OCI-LY1 (cell line): ENCODE data around the gene FALEC.

ENCODE experiments used
- H2AFZ ChIP-seq: fragments of 200-600 bp; sonication (generic), shearing (Covaris generic); 2 replicates; pipeline ENCODE4 v1.6.0; 2014; ENCODE audit warnings: antibody characterized with exemption, mild to moderate bottlenecking, low read length
- H3F3A ChIP-seq: fragments of 200-600 bp; sonication (generic), shearing (Covaris generic); 2 replicates; pipeline ENCODE4 v1.6.0; 2014; ENCODE audit warnings: mild to moderate bottlenecking, antibody characterized with exemption, low read length, moderate library complexity; ENCODE audit not compliant: insufficient read depth
- H3K27ac ChIP-seq: fragments of 200-600 bp; sonication (generic); 2 replicates; pipeline ENCODE4 v1.5.1; 2014; ENCODE audit warnings: low read length, mixed run types, mild to moderate bottlenecking, low read depth; ENCODE audit not compliant: poor library complexity, severe bottlenecking
- H3K27me3 ChIP-seq: fragments of 200-600 bp; sonication (generic); 2 replicates; pipeline ENCODE4 v1.6.0; 2014; ENCODE audit warnings: antibody characterized with exemption, mild to moderate bottlenecking, low read length, moderate library complexity; ENCODE audit not compliant: insufficient read depth
- H3K36me3 ChIP-seq: fragments of 200-600 bp; sonication (generic); 2 replicates; pipeline ENCODE4 v1.6.1; 2014; ENCODE audit warnings: mild to moderate bottlenecking, antibody characterized with exemption, low read length, moderate library complexity, mixed read lengths; ENCODE audit not compliant: insufficient read depth
- H3K4me1 ChIP-seq: fragments of 200-600 bp; sonication (generic); 2 replicates; pipeline ENCODE4 v1.5.1; 2014; ENCODE audit warnings: mild to moderate bottlenecking, low read length, moderate library complexity; ENCODE audit not compliant: insufficient read depth, severe bottlenecking
- H3K4me2 ChIP-seq: fragments of 200-600 bp; sonication (generic), shearing (Covaris generic); 2 replicates; pipeline ENCODE4 v1.6.1; 2014; ENCODE audit warnings: low read length
- H3K4me3 ChIP-seq: fragments of 200-600 bp; sonication (generic); 2 replicates; pipeline ENCODE4 v1.5.1; 2014; ENCODE audit warnings: low read length, low read depth, mild to moderate bottlenecking, mixed read lengths; ENCODE audit not compliant: poor library complexity, severe bottlenecking
- H3K79me2 ChIP-seq: fragments of 200-600 bp; shearing (Covaris generic); 2 replicates; pipeline ENCODE4 v1.6.1; 2016; ENCODE audit warnings: mixed run types, low read length, mixed read lengths; ENCODE audit not compliant: insufficient read depth
- H3K9ac ChIP-seq: fragments of 200-600 bp; sonication (generic), shearing (Covaris generic); 2 replicates; pipeline ENCODE4 v1.6.1; 2014; ENCODE audit warnings: mild to moderate bottlenecking, low read length, mixed read lengths
- H3K9me2 ChIP-seq: fragments of 200-600 bp; sonication (generic), shearing (Covaris generic); 2 replicates; pipeline ENCODE4 v1.6.1; 2014; ENCODE audit warnings: low read depth, mild to moderate bottlenecking, low read length, mixed read lengths
- H3K9me3 ChIP-seq: fragments of 200-600 bp; shearing (Covaris generic); 2 replicates; pipeline ENCODE4 v1.6.1; 2014; ENCODE audit warnings: low read length, mixed read lengths
- H4K20me1 ChIP-seq: fragments of 200-600 bp; sonication (generic), shearing (Covaris generic); 2 replicates; pipeline ENCODE4 v1.6.0; 2016; ENCODE audit warnings: mild to moderate bottlenecking, low read length; ENCODE audit not compliant: insufficient read depth
- CTCF ChIP-seq: fragments of 200-600 bp; sonication (generic), shearing (Covaris generic); IDR thresholded peaks from 2 replicates; pipeline ENCODE4 v1.5.1; 2017; ENCODE audit warnings: mild to moderate bottlenecking, antibody characterized with exemption, low read length, moderate library complexity, mixed read lengths
- EZH2 ChIP-seq: fragments of 200-600 bp; sonication (generic), shearing (Covaris generic); IDR thresholded peaks from 2 replicates; pipeline ENCODE4 v1.8.0; 2017; ENCODE audit warnings: borderline replicate concordance, mixed run types, mild to moderate bottlenecking, antibody characterized with exemption, low read length, moderate library complexity, mixed read lengths

FALEC gene

DNA sequence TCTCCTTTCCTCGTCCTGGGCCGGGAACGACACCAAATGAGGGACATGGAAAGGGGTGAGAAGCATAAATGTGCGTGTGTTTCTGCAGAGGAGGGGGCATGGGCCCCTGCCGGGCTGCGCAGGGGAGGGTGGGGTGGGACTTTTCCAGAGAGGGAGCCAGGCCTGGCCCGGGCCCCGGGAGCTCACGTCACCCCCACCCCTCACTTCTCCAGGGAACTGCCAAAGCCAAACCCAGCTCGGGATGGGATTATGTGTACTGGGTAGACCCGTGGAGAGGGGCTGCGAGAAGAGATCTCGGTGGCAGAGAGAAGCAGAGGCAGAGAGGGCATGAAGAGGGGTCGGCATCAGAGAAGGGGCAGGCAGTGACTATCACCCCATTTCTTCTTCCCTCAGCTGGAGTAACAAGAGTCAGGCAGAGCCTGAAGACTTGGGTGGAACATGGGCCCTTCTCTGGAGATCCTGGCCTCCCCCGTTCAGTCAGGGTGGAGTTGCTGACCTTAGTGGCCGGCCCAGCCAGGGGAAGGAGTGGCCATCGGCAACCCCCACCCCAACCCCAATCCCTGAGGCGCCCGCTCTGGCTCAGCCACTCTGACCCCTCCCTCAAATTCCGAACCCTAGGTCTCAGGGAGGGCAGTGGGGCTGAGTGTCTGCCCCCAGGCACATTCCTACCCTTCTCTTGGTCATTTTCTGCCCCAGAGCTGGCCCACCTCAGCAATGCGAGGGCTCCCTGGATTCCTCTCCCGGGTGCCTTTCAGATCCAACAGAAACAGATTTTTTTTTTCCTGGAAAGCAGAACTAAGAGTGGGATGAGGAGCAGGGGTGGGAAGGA lies 34.9 kb downstream of the FALEC start:
- H3K79me2 ChIP-seq, result no peaks in the 10 kb centered on the region
- no peaks in the 10 kb centered on the region for H4K20me1 ChIP-seq
- H3F3A ChIP-seq, result no peaks in the 10 kb centered on the region; the same call in 1 of the 2 replicates
- no peaks in the 10 kb centered on the region for H3K36me3 ChIP-seq
- H3K27me3 ChIP-seq, result peaks cover 5% of the 10 kb centered on the region; the same call in 1 of the 2 replicates
- H3K9me3 ChIP-seq, result no peaks in the 10 kb centered on the region
- no peak overlapping the region for H3K4me3 ChIP-seq
- no peak overlapping the region for H2AFZ ChIP-seq
- H3K4me2 ChIP-seq, result no peak overlapping the region
- TF ChIP-seq CTCF (no peak), EZH2 (no peak)
- no peak overlapping the region for H3K27ac ChIP-seq
- H3K9ac ChIP-seq, result no peak overlapping the region
- no peaks in the 10 kb centered on the region for H3K9me2 ChIP-seq
- peaks cover 6% of the 10 kb centered on the region for H3K4me1 ChIP-seq

DNA sequence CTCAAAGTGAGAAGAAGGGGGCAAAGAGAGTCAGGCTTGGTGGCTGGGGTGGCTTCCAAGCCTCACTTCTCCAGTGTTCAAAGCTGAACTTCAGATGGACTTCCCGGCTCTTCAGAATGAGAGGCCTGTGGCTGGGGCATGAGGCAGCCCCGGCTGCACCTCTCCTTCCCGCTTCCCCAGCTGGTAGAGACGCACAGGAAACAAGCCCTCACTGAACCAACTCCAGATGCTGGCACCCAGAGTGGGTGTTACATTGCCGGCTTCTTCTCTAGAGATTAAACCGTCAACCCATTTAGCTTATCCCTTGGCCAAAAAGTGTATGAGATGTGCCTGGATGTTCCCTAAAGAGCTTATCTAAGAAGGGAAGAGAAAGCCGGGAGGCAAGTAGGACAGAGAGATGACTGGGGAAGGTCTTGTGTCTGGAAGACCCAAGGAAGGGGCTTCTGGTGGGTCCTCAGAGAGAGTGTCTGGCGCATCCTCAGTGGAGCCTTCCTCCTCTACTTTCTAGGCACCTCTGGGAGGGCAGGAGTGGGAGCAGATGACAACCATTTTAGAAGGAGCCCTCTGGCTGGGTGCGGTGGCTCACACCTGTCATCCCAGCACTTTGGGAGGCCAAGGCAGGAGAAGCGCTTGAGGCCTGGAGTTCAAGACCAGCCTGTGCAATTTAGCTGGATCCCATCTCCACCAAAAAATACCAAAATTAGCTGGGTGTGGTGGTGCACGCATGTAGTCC lies 35.7 kb downstream of the FALEC start:
- H3K27ac ChIP-seq, result no peak overlapping the region
- H3K27me3 ChIP-seq, result peaks cover 5% of the 10 kb centered on the region; the same call in 1 of the 2 replicates
- no peaks in the 10 kb centered on the region; the same call in 1 of the 2 replicates for H3F3A ChIP-seq
- H4K20me1 ChIP-seq, result no peaks in the 10 kb centered on the region
- no peaks in the 10 kb centered on the region for H3K79me2 ChIP-seq
- TF ChIP-seq CTCF, result no peak
- no peak for TF ChIP-seq EZH2
- no peak overlapping the region for H3K9ac ChIP-seq
- peaks cover 6% of the 10 kb centered on the region for H3K4me1 ChIP-seq
- H3K4me2 ChIP-seq, result no peak overlapping the region
- H3K9me2 ChIP-seq, result no peaks in the 10 kb centered on the region
- no peaks in the 10 kb centered on the region for H3K36me3 ChIP-seq
- H3K4me3 ChIP-seq, result no peak overlapping the region
- no peak overlapping the region for H2AFZ ChIP-seq
- no peaks in the 10 kb centered on the region for H3K9me3 ChIP-seq

DNA sequence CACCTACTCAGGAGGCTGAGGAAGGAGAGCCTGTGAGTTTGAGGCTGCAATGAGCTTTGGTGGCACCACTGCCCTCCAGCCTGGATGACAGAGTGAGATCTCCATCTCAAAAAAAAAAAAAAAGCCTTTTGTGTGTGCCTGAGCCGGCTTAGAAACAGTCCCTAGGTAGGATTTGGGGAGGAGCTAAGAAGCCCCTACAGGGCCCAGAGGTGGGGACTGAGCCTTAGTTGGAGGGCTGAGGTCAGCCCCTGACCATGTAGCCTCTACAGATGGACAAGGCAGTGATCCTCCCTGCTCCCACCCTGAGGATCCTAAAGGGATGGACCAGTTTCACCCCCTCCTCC lies 36.2 kb downstream of the FALEC start:
- no peaks in the 10 kb centered on the region; the same call in 1 of the 2 replicates for H3F3A ChIP-seq
- no peaks in the 10 kb centered on the region for H4K20me1 ChIP-seq
- no peaks in the 10 kb centered on the region for H3K79me2 ChIP-seq
- H3K4me2 ChIP-seq, result no peak overlapping the region
- peaks cover 6% of the 10 kb centered on the region for H3K4me1 ChIP-seq
- no peak overlapping the region for H3K4me3 ChIP-seq
- H3K9me2 ChIP-seq, result no peaks in the 10 kb centered on the region
- no peak overlapping the region for H3K9ac ChIP-seq
- H3K27ac ChIP-seq, result no peak overlapping the region
- peaks cover 5% of the 10 kb centered on the region; the same call in 1 of the 2 replicates for H3K27me3 ChIP-seq
- no peaks in the 10 kb centered on the region for H3K36me3 ChIP-seq
- TF ChIP-seq CTCF (no peak), EZH2 (no peak)
- no peaks in the 10 kb centered on the region for H3K9me3 ChIP-seq
- no peak overlapping the region for H2AFZ ChIP-seq
